GM23248 (cell line): ENCODE results near the gene ZNF878. TPM values are rescaled to one million over a fixed set of nuclear protein-coding genes. Genes with fewer than 3 reads are reported as not detected.
A peak's percentile ranks its signal among the peaks of the same experiment; 100 is the strongest.
"Not testable (repeated sequence)": the region's sequence is repeated elsewhere in the genome, so short reads cannot be mapped to it uniquely, and the experiment has no call there.

ENCODE experiments used
- DNase-seq: peaks from one replicate; pipeline ENCODE4 v3.0.0-alpha.2; 2015
- H2AFZ ChIP-seq: fragments of 200-600 bp; sonication (generic); 2 replicates; pipeline ENCODE4 v1.6.1; 2016; ENCODE audit warnings: antibody characterized with exemption
- H3F3A ChIP-seq: fragments of 200-600 bp; sonication (generic); 2 replicates; pipeline ENCODE4 v1.6.1; 2016; ENCODE audit warnings: mild to moderate bottlenecking, antibody characterized with exemption, mixed run types; ENCODE audit not compliant: insufficient read depth
- H3K27ac ChIP-seq: fragments of 200-600 bp; sonication (generic); 2 replicates; pipeline ENCODE4 v1.5.1; 2016; ENCODE audit warnings: mild to moderate bottlenecking
- H3K27me3 ChIP-seq: fragments of 200-600 bp; sonication (generic); replicated peaks from 2 replicates; pipeline ENCODE4 v1.6.1; 2016; ENCODE audit warnings: mild to moderate bottlenecking; ENCODE audit not compliant: insufficient read depth
- H3K36me3 ChIP-seq: fragments of 200-600 bp; sonication (generic); 2 replicates; pipeline ENCODE4 v1.6.1; 2016; ENCODE audit warnings: low read depth, mild to moderate bottlenecking
- H3K4me1 ChIP-seq: fragments of 200-600 bp; sonication (generic); 2 replicates; pipeline ENCODE4 v1.6.1; 2016; ENCODE audit warnings: mild to moderate bottlenecking; ENCODE audit not compliant: insufficient read depth
- H3K4me2 ChIP-seq: fragments of 200-600 bp; sonication (generic); one replicate; pipeline ENCODE4 v1.6.1; 2016; ENCODE audit warnings: mild to moderate bottlenecking; ENCODE audit not compliant: unreplicated experiment
- H3K4me3 ChIP-seq: fragments of 200-600 bp; sonication (generic); 2 replicates; pipeline ENCODE4 v1.5.1; 2016; ENCODE audit warnings: mild to moderate bottlenecking
- H3K79me2 ChIP-seq: fragments of 200-600 bp; sonication (generic); 2 replicates; pipeline ENCODE4 v1.6.1; 2016; ENCODE audit warnings: mild to moderate bottlenecking; ENCODE audit not compliant: insufficient read depth
- H3K9ac ChIP-seq: fragments of 200-600 bp; sonication (generic); 2 replicates; pipeline ENCODE4 v1.6.1; 2016; ENCODE audit warnings: mild to moderate bottlenecking
- H3K9me2 ChIP-seq: fragments of 200-600 bp; sonication (generic); 2 replicates; pipeline ENCODE4 v1.6.1; 2016; ENCODE audit warnings: mixed run types, mild to moderate bottlenecking, moderate library complexity; ENCODE audit not compliant: insufficient read depth
- H3K9me3 ChIP-seq: fragments of 200-600 bp; sonication (generic); one replicate; pipeline ENCODE4 v1.6.1; 2017; ENCODE audit warnings: low read depth
- H4K20me1 ChIP-seq: fragments of 200-600 bp; sonication (generic); 2 replicates; pipeline ENCODE4 v1.6.0; 2016; ENCODE audit not compliant: insufficient read depth
- EZH2 ChIP-seq: fragments of 200-600 bp; sonication (generic); IDR thresholded peaks from 2 replicates; pipeline ENCODE4 v1.6.1; 2018; ENCODE audit warnings: antibody characterized with exemption, mild to moderate bottlenecking; ENCODE audit not compliant: insufficient read depth, poor library complexity, severe bottlenecking
- EZH2phosphoT487 ChIP-seq: fragments of 200-600 bp; sonication (generic); IDR thresholded peaks from 2 replicates; pipeline ENCODE4 v1.6.1; 2018; ENCODE audit warnings: antibody characterized with exemption, moderate library complexity, mild to moderate bottlenecking, low read depth; ENCODE audit not compliant: insufficient read depth
- WGBS, 2 experiments: methylation state at CpG; one replicate each; pipeline ENCODE4 v1.1.6; 2015 to 2017; ENCODE audit warnings: low lambda C conversion rate in 2 of 2, low coverage in 1 of 2; ENCODE audit errors: missing lambda C conversion rate in 2 of 2; 5-methylcytosine and 5-hydroxymethylcytosine counted together
- in situ Hi-C: fragments of 300-500 bp; cut with MboI; formaldehyde crosslinking; loops from 2 replicates; pipeline ENCODE4 v1.15.0; 2020
- polyA plus RNA-seq: library from polyadenylated mRNA; unstranded; fragments of >200 nt; fragmentation: Nextera tagmentation; extraction: Ambion mirVana; gene quantifications from 2 replicates; pipeline ENCODE4 v1.2.1, GENCODE V29; 2016
- total RNA-seq: library from RNA; depleted of rRNA; stranded (reverse); fragments of >200 nt; shearing (Covaris generic); gene quantifications from 2 replicates; pipeline ENCODE4 v1.2.3, GENCODE V29; 2014

Gene ZNF878
- total and polyA plus RNA-seq, 2 experiments from 2014 or later, result 0.18 TPM; not detected in 1

- DNase-seq, result peak; percentile 50
- Histone ChIP-seq H3K9me3 (no peaks in the 10 kb centered on the region), H3K79me2 (peaks cover 43% of the 10 kb centered on the region), H2AFZ (peak overlapping the region; percentile 96), H3F3A (peaks cover 9% of the 10 kb centered on the region; the same call in 1 of the 2 replicates), H3K9ac (peak overlapping the region; percentile 91), H3K27ac (peak overlapping the region; percentile 81), H3K36me3 (no peaks in the 10 kb centered on the region), H4K20me1 (no peaks in the 10 kb centered on the region), H3K4me1 (peaks cover 5% of the 10 kb centered on the region; the same call in 1 of the 2 replicates), H3K9me2 (no peaks in the 10 kb centered on the region), H3K27me3 (no peaks in the 10 kb centered on the region), H3K4me2 (peak overlapping the region; percentile 72), H3K4me3 (peak overlapping the region; percentile 86)
- no peak for TF ChIP-seq EZH2phosphoT487
- TF ChIP-seq EZH2, result no peak
- 28 to 29% methylated on average over 10 of the region's 10 CpGs for WGBS, 2 experiments
- in situ Hi-C loops, result no loop called here
Measured at GRCh38 chr19:12092956-12093355, 40.2 kb upstream of the ZNF878 start.

- Histone ChIP-seq H3K4me3 (peak overlapping the region; percentile 86), H3K4me1 (peaks cover 5% of the 10 kb centered on the region; the same call in 1 of the 2 replicates), H3K36me3 (no peaks in the 10 kb centered on the region), H4K20me1 (no peaks in the 10 kb centered on the region), H3K9me3 (no peaks in the 10 kb centered on the region), H3K79me2 (peaks cover 38% of the 10 kb centered on the region), H3K4me2 (peak overlapping the region; percentile 72), H3K9ac (peak overlapping the region; percentile 91), H2AFZ (peak overlapping the region; percentile 96), H3K27me3 (no peaks in the 10 kb centered on the region), H3F3A (peaks cover 9% of the 10 kb centered on the region; the same call in 1 of the 2 replicates), H3K9me2 (no peaks in the 10 kb centered on the region), H3K27ac (peak overlapping the region; percentile 81)
- no peak for TF ChIP-seq EZH2
- no peak for TF ChIP-seq EZH2phosphoT487
- in situ Hi-C loops, result no loop called here
- DNase-seq, result peak; percentile 94
- WGBS, 2 experiments, result 1 to 2% methylated on average over 48 to 53 of the region's 53 CpGs
Measured at GRCh38 chr19:12092065-12092867, 39.5 kb upstream of the ZNF878 start.

GRCh38 chr19:12090807-12091206 lies 38.0 kb upstream of the ZNF878 start:
- Histone ChIP-seq H3K9ac (no peak overlapping the region), H4K20me1 (no peaks in the 10 kb centered on the region), H3K79me2 (peaks cover 23% of the 10 kb centered on the region), H2AFZ (no peak overlapping the region; the same call in 1 of the 2 replicates), H3K4me3 (no peak overlapping the region), H3K36me3 (no peaks in the 10 kb centered on the region), H3K9me3 (no peaks in the 10 kb centered on the region), H3K27me3 (no peaks in the 10 kb centered on the region), H3K4me1 (peaks cover 5% of the 10 kb centered on the region; the same call in 1 of the 2 replicates), H3K27ac (no peak overlapping the region), H3K9me2 (no peaks in the 10 kb centered on the region), H3F3A (peaks cover 6% of the 10 kb centered on the region; the same call in 1 of the 2 replicates), H3K4me2 (no peak overlapping the region)
- in situ Hi-C loops, result no loop called here
- 48 to 56% methylated on average over 4 to 5 of the region's 5 CpGs for WGBS, 2 experiments
- TF ChIP-seq EZH2, result no peak
- TF ChIP-seq EZH2phosphoT487, result no peak
- DNase-seq, result peak; percentile 78

GRCh38 chr19:12085074-12085818 lies 32.5 kb upstream of the ZNF878 start:
- H3K9me2 ChIP-seq, result no peaks in the 10 kb centered on the region
- H3K9ac ChIP-seq, result no peak overlapping the region
- 98% methylated on average over 5 of the region's 5 CpGs for WGBS, 2 experiments

GRCh38 chr19:12083336-12083735 lies 30.6 kb upstream of the ZNF878 start:
- H3K4me2 ChIP-seq, H2AFZ ChIP-seq, H3K27me3 ChIP-seq, H3K4me1 ChIP-seq, DNase-seq, H4K20me1 ChIP-seq, H3K79me2 ChIP-seq, H3K27ac ChIP-seq, H3K9me2 ChIP-seq, H3K9ac ChIP-seq, H3F3A ChIP-seq, in situ Hi-C loops, H3K9me3 ChIP-seq, H3K4me3 ChIP-seq: not testable (repeated sequence)
- 93 to 94% methylated on average over 6 of the region's 6 CpGs for WGBS, 2 experiments
- H3K36me3 ChIP-seq, result peaks cover 12% of the 10 kb centered on the region

More at GRCh38 chr19:12085074-12085818, 32.5 kb upstream of the ZNF878 start:
- H3K4me3 ChIP-seq, result no peak overlapping the region
- no peaks in the 10 kb centered on the region for H3F3A ChIP-seq
- no peak overlapping the region for H3K4me2 ChIP-seq
- H3K36me3 ChIP-seq, result no peaks in the 10 kb centered on the region; the same call in 1 of the 2 replicates
- H4K20me1 ChIP-seq, result no peaks in the 10 kb centered on the region
- H3K4me1 ChIP-seq, result no peaks in the 10 kb centered on the region
- no peaks in the 10 kb centered on the region for H3K27me3 ChIP-seq
- no peak overlapping the region for H3K27ac ChIP-seq
- H3K9me3 ChIP-seq, result no peaks in the 10 kb centered on the region
- in situ Hi-C loops, result no loop called here
- no peak for TF ChIP-seq EZH2phosphoT487
- TF ChIP-seq EZH2, result no peak
- no peak for DNase-seq
- H3K79me2 ChIP-seq, result no peaks in the 10 kb centered on the region
- no peak overlapping the region for H2AFZ ChIP-seq
